ENCODE data around the gene ZNF750.

DNA sequence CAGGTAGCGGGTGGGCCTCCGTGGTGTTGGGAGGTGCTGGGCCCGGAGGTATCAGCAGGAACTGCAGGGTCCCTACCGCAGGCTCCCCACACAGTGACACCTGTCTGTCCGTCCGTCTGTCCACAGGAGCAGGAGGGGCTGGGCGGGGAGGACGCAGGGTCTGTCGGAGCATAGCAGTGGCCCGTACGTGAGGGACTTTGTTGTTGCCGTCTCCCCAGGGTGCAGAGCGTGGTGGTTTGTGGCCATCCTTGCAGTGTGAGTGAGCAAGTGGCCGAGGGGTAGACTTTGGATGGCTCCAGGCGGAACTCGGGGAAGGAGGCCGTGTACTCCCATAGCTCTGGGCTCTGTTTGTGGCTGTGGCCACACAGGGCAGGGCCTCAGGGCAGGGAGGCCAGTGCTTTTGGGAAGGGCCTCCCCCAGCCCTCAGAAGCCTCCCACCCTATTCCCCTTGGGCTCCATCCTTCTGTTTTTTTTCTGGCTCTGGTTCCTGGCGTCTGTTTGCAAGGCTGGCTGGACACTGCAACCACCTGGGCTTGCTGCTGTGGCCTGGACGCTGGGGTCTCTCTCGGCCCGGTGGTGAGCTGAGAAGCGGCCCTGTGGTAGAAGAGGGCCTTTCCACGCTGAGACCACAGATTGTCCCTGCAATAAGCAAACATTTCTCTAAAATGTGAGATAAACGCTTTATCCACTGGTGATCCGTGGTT is 41.0 kb upstream of the ZNF750 start:
- TF ChIP-seq, protein P1, sequence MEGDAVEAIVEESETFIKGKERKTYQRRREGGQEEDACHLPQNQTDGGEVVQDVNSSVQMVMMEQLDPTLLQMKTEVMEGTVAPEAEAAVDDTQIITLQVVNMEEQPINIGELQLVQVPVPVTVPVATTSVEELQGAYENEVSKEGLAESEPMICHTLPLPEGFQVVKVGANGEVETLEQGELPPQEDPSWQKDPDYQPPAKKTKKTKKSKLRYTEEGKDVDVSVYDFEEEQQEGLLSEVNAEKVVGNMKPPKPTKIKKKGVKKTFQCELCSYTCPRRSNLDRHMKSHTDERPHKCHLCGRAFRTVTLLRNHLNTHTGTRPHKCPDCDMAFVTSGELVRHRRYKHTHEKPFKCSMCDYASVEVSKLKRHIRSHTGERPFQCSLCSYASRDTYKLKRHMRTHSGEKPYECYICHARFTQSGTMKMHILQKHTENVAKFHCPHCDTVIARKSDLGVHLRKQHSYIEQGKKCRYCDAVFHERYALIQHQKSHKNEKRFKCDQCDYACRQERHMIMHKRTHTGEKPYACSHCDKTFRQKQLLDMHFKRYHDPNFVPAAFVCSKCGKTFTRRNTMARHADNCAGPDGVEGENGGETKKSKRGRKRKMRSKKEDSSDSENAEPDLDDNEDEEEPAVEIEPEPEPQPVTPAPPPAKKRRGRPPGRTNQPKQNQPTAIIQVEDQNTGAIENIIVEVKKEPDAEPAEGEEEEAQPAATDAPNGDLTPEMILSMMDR (IDR thresholded peaks at IDR 0.05) = no peak
- no peak for TF ChIP-seq POLR2A (IDR thresholded peaks at IDR 0.05)
